ENCODE data around the gene CCDC7.
"Not testable (repeated sequence)": the region's sequence is repeated elsewhere in the genome, so short reads cannot be mapped to it uniquely, and the experiment has no call there.

Gene CCDC7

DNA sequence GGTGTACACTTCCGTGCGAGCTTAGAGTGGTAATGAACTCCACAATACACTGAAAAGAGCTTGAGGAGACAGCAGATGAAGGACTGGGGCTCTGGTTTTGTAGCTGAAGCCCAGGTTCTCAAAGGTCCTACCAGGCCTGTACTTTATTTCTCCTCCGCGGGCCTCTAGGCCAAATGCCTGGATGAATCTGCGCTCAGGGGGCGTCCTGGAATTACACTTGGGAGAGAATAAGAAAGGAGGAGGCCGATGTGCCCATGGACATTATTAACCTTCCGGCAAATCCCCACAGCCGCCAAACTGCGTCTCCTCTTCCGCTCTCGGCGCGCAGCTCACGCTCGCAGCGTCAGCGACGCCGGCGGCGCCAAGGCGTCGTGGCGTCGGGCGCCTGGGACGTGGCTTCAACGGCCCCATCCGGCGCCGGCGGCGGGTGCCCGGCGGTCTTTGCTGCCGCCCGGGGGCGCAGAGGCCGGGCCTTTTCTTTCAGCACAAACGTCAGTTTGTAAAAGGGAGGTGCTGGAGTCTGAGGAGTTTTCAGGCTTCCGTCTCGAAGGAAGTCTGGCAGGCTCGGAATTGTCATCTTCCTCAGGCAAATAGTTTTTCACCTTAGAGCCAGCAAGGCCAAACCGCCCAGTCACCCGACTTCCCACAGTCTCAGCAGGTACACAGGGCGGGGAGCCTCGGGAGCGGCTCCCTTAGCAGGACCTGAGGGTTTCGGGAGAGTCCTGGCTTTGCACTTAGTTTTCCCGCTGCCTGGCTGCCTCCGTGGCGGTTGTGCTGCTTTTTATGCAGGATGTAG is at the start of gene CCDC7:
Gene CCDC7 (plus strand): TSS at position 401 of the 796 bp plus-strand sequence. CDS start 5,503 bp downstream, outside the sequence.
- DNase-seq (ENCODE audit: low spot score), result peak; percentile 93

DNA sequence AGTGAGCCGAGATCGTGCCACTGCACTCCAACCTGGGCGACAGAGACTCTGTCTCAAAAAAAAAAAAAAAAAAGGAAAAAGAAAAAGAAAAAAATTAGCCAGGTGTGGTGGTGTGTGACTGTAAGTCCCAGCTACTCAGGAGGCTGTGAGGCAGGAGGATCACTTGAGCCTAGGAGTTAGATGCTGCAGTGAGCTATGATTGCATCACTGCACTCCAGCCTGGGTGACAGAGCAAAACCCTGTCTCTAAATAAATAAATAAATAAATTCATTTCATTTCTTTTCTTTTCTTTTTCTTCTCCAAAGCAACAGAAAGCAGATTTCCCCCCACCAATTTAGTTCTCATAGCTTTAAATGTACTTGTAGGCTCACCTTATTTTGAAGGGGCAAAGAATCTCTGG is 48.8 kb upstream of the CCDC7 start:
- not testable (repeated sequence) for DNase-seq (ENCODE audit: low spot score)

DNA sequence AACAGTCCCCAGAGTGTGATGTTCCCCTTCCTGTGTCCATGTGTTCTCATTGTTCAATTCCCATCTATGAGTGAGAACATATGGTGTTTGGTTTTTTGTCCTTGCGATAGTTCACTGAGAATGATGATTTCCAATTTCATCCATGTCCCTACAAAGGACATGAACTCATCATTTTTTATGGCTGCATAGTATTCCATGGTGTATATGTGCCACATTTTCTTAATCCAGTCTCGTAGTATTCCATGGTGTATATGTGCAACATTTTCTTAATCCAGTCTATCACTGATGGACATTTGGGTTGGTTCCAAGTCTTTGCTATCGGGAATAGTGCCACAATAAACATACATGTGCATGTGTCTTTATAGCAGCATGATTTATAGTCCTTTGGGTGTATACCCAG is 46.2 kb upstream of the CCDC7 start:
- DNase-seq (ENCODE audit: low spot score), result not testable (repeated sequence)

DNA sequence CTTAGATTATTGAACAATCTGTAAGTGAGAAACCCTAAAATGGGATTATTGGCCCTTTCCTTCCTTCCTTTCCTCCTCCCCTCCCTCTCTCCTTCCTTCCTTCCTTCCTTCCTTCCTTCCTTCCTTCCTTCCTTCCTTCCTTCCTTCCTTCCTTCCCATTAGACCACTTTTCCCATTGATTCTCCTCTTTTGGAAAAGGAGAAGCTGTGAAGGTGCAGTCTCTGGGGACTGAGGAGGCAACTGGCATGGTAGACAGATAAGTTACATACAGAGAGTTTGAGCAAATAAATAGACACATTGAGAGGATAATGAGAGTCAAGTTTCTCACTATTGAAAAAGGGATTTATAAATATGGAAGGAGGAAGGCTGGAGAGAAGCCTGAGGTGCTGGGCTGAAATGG is 45.0 kb upstream of the CCDC7 start:
- DNase-seq (ENCODE audit: low spot score), result no peak

DNA sequence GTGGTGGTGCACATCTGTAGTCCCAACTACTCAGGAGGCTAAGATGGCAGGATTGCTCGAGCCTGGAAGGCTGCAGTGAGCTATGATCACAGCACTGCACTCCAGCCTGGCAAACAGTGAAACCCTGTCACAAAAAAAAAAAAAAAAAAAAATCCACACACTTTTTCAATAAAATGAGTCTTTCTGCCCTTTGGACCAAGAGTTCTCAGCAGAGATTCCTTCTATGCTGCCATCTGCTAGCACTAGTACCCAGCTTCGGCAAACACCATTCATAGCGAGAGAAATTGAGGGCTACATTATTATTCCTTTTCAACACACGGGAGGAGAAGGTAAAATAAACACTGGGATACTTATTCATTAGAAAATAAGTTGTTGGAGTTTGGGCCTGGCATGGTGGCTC is 43.4 kb upstream of the CCDC7 start:
- no peak for DNase-seq (ENCODE audit: low spot score)

DNA sequence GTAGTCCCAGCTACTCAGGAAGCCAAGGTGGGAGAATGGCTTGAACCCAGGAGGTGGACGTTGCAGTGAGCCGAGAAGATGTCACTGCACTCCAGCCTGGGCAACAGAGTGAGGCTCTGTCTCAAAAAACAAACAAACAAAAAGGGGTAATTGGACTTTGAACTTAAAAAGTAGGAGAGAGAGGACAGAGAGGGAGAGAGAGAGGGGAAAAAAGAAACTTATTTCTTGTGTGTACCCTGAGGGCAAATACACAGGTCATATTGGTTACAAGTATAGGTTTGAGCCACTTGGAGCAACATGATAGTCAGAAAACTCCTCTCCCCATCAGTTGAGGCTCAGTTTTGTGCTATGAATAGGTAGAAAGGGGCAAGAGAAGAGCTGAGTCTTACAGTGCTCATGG is 42.8 kb upstream of the CCDC7 start:
- no peak for DNase-seq (ENCODE audit: low spot score)

DNA sequence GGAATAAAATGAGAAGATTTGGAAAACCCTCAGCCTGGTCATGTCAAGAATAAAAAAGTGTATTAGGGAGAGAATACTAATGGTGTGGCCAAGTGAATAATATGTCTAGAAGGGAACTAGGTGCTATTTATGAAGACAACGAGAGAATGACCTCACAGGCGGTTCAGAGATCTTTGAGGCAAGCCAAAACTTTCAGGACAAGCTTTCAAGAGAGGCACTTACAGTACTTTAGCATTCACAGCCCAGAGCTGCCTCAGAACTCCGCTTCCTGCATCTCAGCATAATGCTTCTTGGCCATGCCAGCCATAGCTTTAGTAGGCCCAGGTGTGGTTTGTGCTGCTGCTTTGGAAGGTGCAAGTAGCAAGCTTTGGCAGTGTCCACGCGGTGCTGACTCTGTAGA is 37.2 kb upstream of the CCDC7 start:
- DNase-seq (ENCODE audit: low spot score), result no peak

DNA sequence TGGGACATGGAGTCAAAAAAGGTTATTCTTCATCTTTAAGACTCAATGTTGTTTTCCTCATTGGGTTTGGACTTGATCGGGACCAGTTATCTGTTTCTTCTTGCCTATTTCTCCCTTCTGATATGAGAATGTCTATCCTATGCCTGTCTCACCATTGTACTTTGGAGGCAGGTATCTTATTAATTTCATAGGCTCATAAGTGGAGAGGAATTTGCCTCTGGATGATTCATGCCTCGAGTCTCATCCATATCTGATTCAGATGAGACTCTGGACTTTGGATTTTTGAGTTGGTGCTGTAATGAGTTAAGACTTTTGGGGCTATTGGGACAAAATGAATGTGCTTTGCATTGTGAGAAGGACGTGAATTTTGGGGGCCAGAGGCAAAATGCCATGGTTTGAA is 36.2 kb upstream of the CCDC7 start:
- DNase-seq (ENCODE audit: low spot score), result peak; percentile 21

DNA sequence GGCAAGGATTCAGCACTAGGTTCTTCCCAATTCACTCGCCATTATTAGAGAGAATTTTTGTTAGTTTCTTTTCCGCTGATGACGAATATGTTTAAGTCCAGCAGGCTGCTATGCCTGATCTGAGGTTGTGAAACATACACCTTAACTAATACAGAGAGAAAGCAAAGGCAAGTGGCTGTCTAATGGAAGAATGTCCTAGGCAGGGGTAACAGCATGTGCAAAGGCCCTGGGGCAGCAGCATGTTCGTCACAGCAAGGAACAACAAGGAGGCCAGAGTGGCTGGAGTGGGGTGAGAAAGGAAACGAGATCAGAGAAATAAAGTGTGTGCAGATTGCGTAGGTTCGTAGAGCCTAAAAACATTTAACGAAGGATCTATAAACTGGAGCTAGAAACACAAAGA is 35.4 kb upstream of the CCDC7 start:
- no peak for DNase-seq (ENCODE audit: low spot score)

DNA sequence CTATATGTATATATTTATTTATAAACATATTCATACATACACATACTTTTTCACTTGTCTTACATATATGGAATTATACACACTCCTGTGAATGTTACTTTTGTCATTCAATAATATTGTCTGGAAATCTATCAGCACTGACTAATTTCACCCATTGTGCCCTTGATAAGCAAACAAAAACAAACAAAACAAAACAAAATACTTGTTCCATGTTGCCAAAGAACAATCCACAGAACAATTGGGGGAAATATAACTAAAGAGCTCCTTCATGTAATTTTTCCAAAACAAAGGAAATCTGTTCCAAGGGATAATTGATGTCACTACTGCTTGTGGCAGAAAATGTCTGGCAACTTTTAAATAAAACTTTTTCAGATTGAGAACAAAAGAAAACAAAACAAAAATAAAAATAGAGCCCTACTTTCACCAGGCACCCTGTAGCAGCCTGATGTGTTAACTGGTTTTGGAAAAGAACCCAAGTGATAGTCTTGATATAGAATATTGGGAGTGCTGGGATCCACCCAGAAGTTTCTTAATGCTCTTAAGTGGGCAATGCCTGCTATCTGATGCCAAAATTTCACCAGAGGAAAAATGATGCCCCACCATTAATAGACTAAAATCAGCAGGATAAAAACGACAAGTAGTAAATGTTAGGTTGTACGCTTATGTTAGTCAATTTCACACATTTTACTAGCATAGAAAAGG is 34.0 kb upstream of the CCDC7 start:
- DNase-seq (ENCODE audit: low spot score), result no peak

DNA sequence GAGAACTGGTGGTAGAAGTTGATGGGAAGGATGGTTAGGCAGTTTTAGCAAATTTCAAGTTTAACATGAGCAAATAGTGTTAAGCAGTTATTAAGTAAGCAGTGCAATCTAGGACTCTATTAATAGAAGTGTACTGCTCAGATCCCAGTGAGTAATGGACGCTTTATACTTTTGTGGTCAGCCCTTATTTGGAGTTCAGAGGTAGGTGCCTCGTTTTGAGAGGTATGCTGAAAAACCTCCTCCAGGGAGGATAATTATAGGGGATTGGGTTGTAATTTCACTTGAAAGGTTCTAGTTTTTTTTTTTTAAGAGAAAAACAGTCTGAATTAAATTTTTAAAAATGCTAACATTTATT is 33.5 kb upstream of the CCDC7 start:
- no peak for DNase-seq (ENCODE audit: low spot score)

DNA sequence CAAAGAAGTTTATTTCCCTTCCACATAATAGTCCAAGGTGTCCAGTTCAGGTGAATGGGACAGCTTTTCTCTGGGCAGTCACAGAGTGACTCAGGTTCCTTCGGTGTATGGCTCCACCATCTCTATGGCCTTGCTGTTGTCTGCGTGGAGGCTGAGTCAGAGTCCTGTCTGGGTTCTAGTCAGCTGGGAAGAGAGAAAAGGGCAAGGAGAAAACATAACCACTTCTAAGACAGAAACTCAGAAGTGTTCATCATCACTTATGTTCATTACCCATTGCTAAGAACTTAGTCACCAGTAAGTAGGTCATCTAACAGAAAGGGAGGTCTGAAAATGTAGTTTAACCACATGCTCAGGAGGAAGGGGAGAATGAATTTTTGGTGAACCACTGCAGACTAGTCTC is 32.4 kb upstream of the CCDC7 start:
- peak; percentile 93 for DNase-seq (ENCODE audit: low spot score)

DNA sequence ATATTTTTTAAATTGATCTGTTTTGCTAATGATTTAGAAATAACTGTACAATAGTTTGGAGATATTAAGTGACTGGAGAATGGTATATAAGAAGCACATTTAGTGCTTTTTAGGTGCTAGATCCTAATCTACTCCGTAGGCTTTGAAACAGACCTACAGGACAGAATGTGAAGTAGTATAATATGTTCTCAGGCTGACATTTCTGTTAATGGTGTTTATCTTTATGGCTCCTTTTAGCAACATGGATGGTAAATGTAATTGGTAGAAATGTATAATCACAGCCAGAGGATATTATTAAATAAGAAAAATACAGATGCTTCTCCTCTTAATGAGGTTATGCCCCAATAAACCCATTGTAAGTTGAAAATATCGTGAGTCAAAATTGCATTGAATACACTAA is 30.6 kb upstream of the CCDC7 start:
- no peak for DNase-seq (ENCODE audit: low spot score)

DNA sequence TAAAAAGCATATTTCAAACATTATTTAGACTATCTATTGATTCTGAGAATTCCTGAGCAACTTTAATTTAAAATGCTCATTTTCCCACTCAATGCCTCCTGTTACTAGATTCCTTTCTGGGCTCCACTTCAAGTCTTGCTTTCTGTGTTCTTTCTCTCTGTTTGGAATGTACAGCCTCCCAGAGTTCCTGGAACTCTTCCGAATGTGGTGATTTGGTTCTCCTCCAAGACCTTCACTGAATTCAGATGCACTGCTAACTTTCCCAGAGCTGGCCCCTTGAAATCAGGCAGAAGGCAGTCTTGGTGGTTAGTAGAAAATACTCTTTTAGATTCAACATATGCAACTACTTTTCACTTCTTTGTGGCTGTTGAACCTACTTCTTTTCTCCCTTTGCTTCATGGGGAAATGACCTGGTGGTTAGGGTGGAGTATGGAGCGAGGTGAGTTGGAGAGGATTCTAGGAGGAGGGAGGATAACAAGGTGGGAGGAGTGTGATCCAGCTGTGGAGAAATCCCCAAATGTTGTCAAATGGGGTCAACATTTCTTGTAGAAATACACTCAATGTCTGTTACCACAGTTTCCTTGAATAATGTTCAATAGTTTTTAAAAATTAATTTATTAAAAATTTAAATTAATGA is 27.9 kb upstream of the CCDC7 start:
- no peak for DNase-seq (ENCODE audit: low spot score)

DNA sequence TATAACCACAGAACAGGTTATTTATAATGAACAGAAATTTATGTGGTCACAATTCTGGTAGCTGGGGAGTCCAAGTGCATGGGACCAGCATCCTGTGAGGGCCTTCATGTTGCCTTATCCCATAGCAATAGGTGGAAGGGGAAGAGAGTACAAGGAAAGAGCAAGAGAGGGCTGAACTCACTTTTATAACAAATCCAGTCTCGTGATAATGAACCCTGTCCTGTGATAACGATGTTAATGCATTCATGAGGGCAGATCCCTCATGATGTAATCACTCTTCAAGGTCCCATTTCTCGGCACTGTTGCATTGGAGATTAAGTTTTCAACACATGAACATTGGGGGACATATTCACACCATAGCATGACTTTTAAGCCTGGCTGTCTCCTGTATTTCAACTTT is 27.4 kb upstream of the CCDC7 start:
- DNase-seq (ENCODE audit: low spot score), result no peak

DNA sequence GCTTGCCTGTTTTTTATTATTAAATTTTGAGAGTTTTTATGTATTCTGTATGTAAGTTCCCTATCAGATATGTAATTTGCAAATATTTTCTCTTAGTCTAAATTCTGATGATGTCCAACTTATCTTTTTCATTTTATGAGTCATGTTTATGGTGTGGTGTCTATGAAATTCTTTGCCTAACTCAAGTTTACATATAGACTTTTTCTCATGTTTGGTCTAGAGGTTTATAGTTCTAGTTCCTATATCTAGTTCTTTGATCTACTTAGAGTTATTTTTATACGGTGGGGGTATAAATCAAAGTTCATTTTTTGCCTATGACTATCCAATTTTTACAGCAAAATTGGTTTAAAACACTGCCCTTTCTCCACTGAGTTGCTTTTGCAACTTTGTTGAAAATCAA is 26.3 kb upstream of the CCDC7 start:
- no peak for DNase-seq (ENCODE audit: low spot score)

DNA sequence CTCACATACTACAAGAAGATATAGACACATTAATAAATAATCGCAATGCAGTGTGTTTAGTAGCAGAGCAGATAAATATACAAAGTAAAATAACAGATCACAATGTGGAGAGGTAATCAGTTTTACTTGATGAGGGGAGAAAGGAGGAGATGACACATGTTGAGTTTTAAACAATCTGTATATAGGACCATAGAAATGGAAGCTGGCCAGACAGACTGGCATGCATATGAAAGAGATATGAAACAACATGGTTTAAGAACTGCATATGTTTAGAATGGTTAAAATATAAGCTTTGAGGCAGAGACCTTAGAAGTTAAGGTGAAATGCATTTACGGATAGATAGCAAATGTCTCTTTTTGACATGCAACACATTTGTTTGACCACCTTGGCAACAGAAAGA is 19.8 kb upstream of the CCDC7 start:
- no peak for DNase-seq (ENCODE audit: low spot score)

DNA sequence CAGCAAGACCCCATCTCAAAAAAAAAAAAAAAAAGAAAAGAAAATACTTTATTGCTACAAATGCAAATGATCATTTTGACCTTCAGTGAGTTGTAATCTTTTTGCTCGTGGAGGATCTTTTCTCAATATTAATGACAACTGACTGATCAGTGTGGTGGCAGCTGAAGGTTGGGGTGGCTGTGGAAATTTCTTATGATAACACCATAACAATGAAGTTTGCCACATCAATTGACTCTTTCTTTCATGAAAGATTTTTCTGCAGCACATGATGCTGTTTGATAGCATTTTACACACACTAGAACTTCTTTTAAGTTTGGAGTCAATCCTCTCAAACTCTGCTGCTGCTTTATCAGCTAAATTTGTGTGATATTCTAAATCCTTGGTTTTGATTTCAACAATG is 12.4 kb upstream of the CCDC7 start:
- no peak for DNase-seq (ENCODE audit: low spot score)

DNA sequence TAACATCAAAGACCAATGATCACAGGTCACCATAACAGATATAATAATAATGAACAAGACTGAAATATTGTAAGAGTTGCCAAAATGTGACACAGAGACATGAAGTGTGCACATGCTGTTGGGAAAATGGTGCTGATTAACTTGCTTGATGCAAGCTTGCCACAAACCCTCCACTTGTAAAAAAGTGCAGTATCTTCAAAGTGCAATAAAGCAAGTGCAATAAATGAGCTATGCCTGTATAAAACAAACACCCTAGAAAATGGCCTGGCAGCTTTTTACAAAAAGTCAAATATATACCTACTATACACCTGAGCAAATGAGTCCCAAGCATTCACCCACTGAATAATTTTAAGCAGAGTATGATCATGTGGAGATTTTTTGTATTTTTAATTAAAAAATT is 9.7 kb upstream of the CCDC7 start:
- DNase-seq (ENCODE audit: low spot score), result no peak

DNA sequence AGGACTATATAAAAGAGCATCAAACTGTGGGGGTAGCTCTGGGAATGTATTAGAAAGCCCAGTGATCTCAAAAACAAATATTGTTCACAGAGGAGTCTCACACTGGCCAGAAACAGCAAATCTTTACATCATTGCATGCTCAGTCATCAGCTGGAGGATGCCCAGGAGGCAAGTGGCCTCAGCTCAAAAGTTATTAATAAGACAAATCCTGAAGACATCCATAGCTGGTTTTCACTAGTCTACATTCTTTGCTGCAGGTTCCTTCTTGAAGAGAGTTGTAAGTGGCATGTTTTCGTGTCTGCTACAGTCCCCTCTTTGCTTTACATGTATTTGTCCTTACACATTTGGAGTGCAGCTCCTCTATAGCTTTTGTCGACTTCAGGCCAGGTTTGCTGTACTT is 8.6 kb upstream of the CCDC7 start:
- DNase-seq (ENCODE audit: low spot score), result no peak

DNA sequence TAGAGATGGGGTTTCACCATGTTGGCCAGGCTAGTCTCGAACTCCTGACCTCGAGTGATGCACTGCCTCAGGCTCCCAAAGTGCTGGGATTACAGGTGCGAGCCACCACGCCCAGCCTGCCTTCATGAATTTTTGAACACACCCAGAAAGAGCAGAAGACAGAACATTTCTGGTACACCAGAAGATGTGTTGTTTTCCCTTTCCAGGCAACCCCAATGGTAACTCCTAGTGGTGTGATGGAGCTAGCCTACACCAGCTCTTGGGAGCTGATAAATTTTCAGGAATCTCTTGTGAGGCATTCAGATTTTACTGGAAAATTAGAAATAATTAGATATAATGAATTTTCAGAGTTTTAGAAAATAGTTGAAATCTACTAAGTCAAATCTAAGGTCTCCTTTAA is 904 bp upstream of the CCDC7 start:
- DNase-seq (ENCODE audit: low spot score), result peak; percentile 63

DNA sequence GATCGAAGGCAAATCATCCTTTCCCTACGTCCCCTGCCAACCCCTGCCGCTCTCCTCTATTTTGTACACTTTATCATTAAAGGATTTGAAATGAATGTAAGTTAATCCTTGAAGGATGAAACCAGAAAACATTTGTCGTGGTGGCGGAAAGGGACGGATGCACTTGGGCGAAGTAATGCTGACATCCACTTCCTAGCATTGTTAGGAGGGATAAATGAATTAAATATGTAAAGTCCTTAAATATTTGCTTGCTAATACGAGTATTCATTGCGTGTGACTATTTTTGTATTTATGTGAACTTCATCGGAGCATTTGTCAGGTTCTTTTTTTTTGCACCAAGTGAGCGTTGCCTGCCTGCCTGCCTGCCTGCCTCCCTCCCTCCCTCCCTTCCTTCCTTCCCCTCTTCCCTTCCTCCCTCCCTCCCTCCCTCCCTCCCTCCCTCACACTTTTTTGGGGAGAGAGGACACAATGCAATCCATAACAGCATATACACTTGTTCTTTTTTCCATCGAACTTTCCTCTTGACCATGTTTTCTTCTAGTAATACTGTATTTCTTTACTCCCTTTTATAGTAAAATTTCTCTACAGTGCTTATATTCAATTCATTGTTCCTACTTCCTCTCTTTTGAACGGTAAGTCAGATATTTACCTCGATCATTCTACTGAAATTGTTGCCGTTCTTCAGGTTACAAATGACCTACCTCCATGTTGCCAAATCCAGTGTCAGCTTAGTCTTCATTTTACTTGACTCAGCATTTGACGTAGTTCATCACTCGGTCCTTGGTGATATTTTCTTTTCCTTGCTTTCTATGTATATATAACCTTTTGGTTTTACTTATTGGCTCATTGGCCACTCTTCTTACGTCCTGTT is 831 bp downstream of the CCDC7 start:
- DNase-seq (ENCODE audit: low spot score), result peak; percentile 60

Data from RKO (cell line).